Right hindlimb (tissue), 1 donor: ENCODE measurements around the gene AHSG.

Experiments used
- DNase-seq: peaks from one replicate; pipeline ENCODE4 v3.0.0-alpha.2; 2018

Gene AHSG

GRCh38 chr3:186644683-186645082, 31.8 kb downstream of the AHSG start:
- no peak for DNase-seq

- no peak for DNase-seq
Observed at GRCh38 chr3:186646106-186646505, 33.2 kb downstream of the AHSG start.

- DNase-seq: no peak
Observed at GRCh38 chr3:186646841-186647240, 34.0 kb downstream of the AHSG start.

GRCh38 chr3:186648851-186649250, 36.0 kb downstream of the AHSG start:
- DNase-seq: no peak

- no peak for DNase-seq
Observed at GRCh38 chr3:186651678-186652215, 38.9 kb downstream of the AHSG start.

GRCh38 chr3:186653080-186653707, 40.3 kb downstream of the AHSG start:
- no peak for DNase-seq

GRCh38 chr3:186653984-186654383, 41.1 kb downstream of the AHSG start:
- no peak for DNase-seq

- no peak for DNase-seq
Observed at GRCh38 chr3:186663361-186664118, 50.7 kb downstream of the AHSG start.

GRCh38 chr3:186664119-186664495, 51.2 kb downstream of the AHSG start:
- no peak for DNase-seq

GRCh38 chr3:186664506-186664905, 51.6 kb downstream of the AHSG start:
- DNase-seq: no peak

- no peak for DNase-seq
Observed at GRCh38 chr3:186665625-186666188, 52.8 kb downstream of the AHSG start, which contains the start of gene HRG. TSS of gene HRG (plus strand) at chr3:186666014. CDS start at chr3:186666032, 18 bp downstream.

GRCh38 chr3:186668426-186668825, 55.6 kb downstream of the AHSG start:
- DNase-seq: no peak

- no peak for DNase-seq
Observed at GRCh38 chr3:186669378-186670084, 56.7 kb downstream of the AHSG start.

GRCh38 chr3:186670155-186670554, 57.3 kb downstream of the AHSG start:
- DNase-seq: no peak
